ENCODE data around the gene HSPH1.
"Not testable (repeated sequence)": the region's sequence is repeated elsewhere in the genome, so short reads cannot be mapped to it uniquely, and the experiment has no call there.

Gene HSPH1

DNA sequence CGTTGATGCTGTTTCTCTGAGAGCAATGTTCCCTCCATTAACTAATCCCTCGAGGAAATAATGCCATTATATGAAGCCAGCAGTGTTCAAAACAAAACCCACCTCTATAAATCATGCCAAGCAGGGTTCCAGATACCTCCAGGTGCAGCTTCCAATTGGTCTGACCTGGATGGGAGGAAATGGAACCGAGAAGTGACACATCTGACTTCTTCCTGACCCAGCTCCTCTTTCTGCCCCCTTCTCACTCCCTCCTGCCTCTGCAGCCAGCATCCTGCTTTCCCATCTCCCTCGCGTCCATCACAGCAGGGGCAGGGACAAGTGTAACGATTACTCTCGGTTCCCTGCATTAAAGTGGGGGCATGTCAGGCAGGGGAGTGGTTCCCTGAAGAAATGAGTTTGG, 37.5 kb downstream of the HSPH1 start:
- no peak for DNase-seq

DNA sequence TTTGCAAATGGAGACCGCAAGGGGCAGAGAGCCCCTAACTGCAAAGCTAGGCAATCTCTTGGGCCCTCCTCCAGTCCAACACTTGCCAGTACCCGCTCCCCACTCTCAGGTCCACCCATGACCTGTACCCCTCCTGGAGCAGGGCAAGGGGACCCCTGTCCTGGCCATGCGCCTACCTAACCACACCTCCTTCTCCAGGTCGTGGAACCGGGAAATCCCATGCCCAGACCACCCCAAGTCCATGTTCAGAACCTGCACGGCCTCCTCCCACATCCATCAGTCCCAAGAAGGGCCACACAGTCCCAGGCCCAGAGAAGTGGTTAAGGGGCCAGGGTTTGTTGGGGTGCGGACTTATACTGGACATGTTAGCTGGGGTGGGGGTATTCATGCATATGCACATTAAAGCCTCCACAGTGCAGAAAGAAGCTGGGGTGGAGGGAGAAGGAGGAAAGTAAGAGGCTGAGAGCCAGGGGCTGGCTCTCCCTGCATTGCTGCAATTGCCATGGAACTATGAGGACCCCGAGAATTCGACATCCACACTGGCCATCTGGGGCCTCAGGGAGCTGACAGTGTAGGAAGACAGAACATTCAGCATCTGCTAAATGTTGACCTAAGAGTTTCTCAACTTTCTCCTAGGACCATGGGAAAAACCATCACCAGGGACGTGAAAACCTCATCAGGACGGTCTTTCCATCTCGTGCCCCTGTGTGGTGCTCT, 39.0 kb downstream of the HSPH1 start:
- no peak for DNase-seq

DNA sequence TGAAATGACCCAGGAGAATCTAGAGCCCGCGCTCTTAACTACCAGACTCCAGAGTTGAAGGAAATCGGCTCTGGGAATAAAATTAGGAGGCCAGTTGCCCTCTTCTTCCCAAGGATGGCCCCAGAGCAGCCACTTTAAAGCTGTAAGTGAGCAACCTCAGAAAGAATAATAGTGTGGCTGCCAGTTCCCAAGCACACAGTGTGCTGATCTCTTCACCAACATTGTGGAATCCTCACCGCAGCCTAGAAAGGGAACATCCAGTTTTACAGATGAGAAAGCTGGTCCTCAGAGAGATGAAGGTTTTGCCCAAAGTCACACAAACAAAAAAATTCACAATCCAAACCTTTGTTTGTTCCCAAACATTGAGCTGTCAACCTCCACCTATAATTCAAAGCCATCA, 39.6 kb downstream of the HSPH1 start:
- no peak for DNase-seq

DNA sequence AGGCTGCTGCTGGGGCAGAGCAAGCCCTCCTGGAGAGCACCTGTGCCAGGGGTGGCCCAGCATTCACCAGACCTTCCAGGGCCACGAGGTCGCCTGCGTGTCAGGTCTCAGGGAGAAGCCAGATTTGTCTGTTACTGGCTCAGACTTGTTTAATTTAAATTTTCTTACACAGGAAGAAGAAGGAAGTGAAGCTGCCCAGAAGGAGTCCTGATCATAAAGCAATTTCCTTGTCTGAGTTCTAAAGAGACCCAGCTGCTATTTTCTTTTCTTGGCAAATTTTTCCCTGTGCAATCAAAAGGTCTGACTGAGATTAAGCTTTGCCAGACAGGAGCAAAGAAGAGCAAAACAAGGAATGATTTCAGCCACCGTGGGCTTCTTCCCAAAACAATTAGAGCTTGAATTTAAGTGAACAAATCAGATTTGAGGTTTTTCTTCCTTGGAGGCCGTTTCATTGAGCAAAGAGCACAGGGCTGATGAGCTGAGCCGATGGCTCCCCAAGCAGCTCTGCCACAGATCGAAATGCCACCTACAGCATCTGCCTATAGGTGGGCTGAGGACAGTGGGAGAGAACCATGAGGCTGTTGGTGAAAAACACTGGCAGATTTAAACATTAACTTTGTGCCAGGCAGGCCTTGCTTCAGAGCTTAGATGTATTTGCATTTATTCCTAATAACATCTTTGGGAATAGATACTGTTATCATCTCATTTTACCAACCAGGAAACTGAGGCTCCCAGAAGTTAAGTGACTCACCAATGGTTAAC, 40.1 kb downstream of the HSPH1 start:
- no peak for DNase-seq

DNA sequence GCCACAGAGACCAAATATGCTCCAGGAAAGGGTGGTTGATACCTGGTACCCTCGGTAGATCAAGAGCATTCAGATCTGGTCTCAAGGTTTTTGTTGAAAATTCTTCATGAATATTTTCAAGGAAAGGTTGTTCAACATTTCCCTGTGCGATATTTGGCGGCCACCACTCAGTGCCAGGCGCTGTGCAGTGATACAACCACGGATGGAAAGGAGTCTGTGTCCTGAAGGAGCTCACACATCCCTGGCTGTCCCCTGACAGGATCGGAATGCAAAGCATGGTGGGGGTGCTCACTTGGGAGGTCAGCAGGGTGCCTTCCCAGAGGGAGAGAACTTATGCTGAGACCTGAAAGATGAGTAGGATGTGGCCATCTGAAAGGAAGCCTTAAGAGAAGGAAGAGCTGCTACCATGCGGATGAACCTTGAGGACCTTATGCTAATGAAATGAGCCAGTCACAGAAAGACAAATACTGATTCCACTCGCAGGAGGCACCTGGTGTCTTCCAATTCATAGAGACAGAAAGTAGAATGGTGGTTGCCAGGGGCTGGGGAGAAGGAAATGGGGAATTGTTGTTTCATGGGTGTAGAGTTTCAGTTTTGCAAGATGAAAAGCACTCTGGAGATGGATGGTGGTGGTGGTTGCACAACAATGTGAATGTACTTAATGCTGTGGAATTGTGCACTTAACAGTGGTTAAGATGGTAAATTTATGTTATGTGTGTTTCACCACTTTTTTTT, 41.6 kb downstream of the HSPH1 start:
- no peak for DNase-seq

DNA sequence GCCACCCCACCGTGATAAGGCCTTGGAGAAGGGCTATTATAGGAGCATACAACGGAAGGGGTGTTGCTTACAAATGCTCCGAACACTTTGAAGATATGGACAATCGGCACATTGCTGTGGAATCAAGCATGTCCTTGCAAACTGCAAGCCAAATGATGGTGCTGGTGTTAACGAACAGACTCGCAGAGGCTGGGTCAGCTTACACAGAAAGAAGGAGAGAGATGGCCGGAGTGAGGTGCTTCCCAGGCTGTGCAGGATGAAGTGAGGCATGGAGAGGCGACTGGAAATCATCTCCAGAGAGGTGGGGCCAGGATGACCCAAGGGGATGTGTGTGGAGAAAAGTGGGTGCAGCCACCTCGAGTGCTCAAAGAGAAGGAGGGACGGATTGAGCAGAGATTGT, 42.2 kb downstream of the HSPH1 start:
- DNase-seq: no peak

DNA sequence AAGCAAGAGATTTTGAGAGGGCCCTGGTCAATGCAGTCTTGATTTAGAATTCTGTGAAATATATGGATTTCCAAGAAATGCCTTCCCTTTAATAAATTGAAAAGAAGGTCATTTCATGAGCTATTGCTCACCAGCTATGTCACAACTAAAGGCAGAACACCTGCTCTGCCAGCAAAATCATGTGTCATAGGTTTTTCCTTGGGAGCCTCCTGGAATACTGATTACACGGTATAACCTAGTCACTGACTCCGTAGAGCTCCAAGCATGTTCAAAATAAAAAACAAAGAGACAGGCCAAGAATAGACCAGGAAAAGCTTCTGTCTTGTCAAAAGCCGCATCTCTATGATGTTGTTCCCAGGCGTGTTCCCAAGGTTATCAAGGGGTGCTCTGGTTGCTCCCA, 45.5 kb downstream of the HSPH1 start:
- no peak for DNase-seq

DNA sequence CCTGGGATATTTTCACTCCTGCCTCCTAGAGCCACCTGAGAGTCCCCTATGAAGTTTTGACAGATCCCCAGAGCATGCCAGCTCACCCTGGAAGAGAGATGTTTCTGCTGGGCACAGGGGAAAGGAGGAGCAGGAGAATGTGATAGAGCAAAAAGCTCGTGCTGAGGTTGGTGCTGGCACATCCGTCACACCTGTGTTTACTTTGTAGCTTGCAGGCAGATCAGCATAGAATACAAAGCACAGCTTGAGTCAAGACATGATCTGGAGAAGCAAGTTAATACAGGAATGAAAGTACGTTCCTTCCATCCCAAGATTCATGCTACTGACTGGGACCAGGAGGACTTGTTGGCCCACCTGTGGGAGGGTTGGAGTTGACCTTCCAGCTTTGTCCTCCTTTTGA, 46.1 kb downstream of the HSPH1 start:
- DNase-seq: no peak

DNA sequence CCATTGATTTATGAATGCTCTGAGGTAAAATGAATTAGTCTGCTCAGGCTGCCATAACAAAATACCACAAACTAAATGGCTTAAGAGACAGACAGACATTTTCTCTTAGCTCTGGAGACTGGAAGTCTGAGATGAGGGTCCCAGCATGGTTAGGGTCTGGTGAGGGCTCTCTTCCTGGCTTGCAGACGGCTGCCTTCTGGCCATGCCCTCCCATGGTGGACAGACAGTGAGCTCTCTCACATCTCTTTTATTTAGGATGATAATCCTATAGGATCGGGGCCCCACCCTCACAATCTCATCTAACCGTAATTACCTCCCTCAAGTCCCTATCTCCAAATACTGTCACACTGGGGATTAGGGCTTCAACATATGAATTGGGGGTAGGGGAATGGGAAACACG, 47.1 kb downstream of the HSPH1 start:
- no peak for DNase-seq

DNA sequence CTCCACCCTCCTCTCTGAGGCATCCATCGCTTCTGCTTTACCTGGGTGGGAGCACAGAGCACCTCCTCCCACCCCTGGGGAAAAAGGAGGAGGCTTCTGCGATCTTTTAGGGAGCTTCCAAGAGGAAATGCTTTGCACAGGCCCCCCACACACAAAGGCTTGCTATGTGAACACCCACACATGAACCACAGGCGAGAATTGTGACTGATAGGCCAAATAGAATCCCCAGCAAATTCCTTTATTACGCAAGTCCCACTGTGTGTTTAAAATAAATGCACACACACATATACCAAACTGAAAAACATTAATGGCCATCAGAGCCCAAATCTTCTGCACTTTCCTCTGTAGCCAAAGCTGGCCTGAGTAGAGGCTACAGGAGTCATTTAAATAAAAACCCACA, 50.6 kb downstream of the HSPH1 start:
- DNase-seq: no peak

DNA sequence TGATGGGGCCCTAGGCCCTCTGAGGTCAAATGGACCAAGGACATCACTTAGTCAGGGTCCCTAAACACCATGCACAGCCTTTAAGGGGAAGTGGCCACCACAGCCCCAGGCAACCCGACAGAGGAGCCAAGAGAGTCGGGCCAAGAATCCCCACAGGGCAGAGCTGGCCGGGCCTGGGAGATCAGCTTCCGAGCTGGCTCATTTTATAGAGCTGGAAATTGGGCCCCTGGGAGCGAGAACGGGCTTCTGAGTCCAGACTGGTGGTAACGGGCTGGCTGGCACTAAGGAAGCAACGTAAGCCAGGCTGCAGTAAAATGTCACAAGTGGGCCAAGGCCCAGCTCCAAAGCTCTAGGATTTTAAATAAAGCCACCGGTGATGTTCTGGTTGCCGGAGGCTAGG, 51.1 kb downstream of the HSPH1 start:
- DNase-seq: no peak

DNA sequence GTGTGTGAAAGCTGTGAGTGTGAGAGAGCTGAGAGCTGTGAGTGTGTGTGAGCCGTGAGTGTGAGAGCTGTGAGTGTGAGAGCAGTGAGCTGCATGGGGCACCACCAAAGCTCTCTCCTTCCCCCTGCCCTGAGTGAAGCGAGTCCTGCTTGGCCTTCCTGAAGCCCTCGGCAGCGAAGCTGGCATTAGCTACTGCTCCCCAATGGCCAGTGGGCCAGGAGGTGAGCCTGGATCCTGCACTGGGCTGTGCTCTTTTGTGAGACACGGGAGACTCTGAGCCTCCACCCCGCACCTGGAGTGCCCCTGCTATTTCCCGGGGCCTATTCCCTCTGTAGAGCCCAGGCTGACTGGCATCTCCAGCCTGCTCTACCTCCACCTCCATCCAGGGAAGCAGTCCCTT, 51.5 kb downstream of the HSPH1 start:
- DNase-seq: no peak

DNA sequence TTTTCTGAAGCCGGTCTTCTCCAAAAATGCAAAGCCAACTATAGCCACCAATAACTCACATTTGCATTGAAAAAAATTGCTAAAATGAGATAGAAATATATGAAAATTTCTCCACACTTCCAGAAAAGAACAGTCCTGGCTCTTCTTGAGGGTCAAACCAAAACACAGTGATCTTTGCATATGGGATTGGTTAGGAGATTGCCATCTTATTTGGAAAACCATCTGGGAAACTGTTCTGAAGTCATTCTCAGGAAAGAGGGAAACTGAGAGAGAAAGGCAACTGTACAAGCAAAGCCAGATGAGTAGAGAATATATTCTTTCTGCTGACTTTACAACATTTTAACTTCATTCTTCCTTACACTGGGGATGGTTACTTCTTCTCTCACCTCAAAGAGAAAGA, 54.6 kb downstream of the HSPH1 start:
- no peak for DNase-seq

DNA sequence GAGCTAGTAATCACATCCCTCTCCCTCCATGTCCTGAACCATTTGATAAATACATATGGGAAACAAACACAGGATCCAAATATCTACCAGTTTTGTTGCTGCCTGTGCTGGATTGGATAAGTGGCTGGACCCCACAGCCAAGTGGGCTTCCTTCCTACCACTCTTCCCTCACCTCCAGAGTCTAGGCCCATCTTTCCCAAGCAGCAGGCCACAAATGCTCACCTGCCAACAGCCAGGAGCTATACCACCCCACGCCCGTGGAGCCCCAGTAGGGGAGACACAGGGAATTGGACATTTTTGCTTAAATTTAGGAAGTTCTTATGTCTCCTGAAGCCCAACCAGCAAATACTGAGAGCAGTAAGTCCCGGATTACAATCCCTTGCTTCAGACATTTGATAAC, 55.8 kb downstream of the HSPH1 start:
- no peak for DNase-seq

DNA sequence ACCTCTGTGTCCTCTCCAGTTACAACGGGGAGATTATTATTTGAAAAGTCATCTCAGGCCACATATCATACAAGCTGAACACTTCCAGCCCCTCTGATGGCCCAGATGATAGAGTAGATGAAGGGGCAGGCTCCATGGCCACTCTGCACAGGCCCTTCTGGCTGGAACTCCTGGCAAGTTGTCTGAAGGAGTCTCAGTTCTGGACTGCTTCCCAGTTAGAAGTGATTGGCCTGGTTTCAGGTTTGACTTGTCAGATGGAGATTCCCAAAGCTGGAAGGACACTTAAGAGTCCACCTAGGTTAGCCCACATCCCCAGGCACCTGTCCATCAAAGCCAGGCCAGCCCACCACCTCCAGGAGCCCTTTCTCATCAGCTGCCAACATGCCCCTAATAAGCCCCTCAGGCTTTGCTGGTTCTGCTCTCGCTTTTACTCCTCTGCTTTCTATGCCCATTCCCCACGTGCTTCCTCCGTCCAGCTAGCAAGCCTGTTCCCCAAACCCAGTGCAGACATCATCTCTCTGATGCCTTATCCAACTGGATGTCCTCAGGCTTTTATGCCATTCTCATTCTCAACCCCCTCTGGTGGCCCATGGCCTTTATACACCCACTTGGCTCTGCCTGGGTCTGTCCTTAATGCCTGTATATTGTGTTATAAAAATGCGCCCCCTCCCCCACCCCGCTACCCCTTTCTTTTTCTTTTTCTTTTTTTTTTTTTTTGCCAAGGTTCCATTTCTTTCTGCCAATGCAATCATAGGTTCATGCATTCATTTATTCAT, 56.5 kb downstream of the HSPH1 start:
- no peak for DNase-seq

DNA sequence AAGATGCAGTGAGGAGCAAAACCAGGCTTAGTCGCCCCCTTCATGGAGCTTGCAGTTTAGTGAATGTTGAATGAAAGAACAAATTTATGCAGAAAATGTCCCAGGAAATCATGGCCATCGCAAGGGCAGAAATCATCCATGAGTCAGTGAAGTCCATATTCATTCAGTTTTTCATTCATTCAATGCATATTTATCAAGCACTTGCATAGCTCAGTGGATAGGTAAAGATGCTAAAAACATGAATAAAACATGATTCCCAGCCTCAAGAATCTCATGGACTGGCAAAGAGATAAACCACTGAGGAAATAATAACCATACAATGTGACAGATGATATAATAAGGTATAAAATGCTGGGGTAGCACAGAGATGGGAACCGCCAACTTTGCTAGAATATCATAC, 58.8 kb downstream of the HSPH1 start:
- DNase-seq: no peak

DNA sequence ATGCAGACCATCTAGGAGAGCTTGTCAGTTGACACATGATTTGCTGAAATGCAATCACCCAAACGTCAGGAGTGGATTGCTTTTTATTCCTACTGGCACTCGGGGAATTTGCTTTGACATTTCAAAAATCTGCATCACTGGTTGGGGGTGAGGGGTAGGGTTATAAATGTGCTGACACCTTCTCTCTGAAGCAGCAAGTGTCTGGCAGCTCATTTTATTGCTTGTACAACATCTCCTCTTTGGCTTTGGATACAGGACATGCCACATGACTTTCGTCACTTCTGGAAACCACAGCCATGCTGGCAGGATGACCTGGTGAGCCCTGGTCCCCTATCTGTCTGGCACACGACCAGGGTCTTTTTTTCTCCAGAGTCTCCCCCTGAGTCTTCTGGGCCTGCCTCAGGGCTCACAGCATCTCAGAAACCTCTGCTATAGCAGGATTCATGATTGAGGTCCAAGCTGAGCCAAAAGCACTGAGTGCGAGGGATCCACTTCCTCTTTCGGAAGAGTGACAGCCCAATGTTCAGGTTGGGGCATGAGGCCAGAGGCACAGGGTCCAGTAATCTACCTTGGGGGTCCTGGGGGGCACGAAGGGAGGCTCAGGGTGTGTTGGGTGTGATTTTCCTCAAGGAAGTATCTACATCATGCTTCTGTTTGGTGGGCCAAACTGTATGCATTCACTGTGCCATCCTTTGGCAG, 60.1 kb downstream of the HSPH1 start:
- DNase-seq: no peak

DNA sequence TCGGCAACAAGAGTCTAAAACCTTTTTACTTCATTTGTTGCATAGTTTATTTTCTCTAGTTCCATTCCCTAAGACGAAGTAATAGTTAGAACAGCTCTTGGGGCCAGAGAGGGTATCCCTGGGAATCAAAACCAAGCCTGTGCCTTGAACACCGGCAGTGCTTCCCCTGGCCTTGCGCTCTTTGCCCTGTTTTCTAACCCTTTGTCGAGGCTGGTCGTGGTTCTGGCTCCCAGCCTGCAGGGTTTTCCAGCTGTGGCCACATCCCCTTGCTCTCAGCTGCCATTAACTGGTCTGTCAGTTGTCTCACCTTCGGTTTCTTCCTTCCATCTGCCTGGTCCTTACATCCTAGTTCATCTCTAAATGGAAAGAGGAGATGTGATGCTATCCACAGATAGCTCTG, 61.0 kb downstream of the HSPH1 start:
- no peak for DNase-seq

DNA sequence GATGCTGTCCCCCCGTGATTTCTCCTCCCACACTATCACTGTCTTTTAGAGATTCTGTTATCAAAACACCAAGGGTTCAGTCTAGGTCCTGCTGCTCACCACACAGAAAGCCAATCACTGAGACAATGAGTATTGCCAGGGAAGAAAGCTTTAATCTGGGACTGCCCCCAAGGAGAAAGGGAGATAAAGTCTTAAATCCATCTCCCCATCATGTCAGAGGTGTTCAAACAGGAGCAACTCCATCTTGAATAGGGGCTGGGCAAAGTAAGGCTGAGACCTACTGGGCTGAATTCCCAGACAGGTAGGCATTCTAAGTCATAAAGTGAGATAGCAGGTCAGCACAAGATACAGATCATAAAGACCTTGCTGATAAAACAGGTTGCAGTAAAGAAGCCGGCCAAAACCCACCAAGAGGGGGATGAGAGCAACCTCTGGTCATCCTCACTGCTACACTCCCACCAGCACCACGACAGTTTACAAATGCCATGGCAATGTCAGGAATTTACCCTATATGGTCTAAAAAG, 63.7 kb downstream of the HSPH1 start:
- DNase-seq: not testable (repeated sequence)

DNA sequence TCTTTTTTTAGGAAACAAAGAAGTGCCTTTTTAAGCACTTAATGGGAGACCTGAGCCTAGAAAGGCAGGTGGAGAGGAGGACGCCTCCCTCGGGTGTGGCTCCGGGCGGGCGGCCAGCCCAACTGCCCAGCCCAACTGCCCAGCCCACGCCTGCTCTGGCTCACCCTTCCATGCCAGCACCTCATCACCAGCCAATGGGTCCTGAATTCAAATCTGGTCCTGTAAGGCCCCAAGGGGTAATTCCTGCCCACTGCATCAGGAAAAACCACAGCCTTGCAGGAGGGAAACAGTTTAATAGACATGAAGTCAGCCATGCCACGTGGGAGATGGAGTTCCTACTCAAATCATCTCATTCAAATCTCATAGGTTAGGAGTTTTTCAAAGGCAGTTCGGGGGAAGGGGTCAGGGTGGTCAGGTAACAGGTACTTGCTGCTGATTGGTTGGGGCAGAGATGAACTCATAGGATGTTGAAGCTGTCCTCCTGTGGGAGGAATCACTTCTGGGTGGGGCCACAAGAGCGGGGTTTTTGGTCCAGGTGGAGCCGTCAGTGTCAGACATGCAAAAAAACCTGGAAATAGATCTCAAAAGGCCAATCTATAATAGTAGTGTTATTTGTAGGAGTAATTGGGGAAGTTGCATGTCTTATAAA, 64.9 kb downstream of the HSPH1 start:
- no peak for DNase-seq

DNA sequence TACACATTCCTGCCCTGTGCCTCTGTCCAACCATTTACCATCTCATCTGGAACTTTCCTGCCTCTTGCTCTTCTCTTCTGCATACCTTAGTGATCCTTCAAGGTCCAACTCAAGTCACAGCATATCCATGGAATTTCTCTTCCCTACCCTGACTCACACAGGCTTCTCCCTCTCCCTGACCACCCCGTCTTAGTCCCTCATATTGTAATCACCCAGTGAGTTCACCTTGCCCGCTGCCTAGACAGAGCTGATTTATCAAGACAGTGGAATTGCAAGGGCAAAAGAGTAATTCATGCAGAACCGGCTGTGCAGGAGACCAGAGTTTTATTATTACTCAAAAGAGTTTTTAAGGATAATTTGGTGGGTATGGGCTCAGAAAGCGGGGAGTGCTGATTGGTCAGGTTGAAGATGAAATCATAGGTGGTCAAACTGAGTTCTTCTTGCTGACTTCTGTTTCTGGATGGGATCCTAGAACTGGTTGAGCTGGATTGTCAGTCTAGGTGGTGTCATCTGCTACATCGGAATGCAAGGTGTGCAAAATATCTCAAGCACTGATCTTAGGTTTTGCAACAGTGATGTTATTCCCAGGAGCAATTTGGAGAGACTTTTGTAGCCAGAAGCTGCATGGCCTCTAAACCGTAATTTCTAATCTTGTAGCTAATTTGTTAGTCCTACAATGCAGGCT, 67.2 kb downstream of the HSPH1 start:
- no peak for DNase-seq

All from stimulated activated naive CD4-positive, alpha-beta T cell (primary cell).